ENCODE results near the gene RNF133. TPM values are rescaled to one million over a fixed set of nuclear protein-coding genes. Genes with fewer than 3 reads are reported as not detected.

RNF133 gene
- polyA plus RNA-seq, 1 donor (not counting 4 experiments of a cell fraction or from before 2014, with no cell fraction given), result not detected

DNA sequence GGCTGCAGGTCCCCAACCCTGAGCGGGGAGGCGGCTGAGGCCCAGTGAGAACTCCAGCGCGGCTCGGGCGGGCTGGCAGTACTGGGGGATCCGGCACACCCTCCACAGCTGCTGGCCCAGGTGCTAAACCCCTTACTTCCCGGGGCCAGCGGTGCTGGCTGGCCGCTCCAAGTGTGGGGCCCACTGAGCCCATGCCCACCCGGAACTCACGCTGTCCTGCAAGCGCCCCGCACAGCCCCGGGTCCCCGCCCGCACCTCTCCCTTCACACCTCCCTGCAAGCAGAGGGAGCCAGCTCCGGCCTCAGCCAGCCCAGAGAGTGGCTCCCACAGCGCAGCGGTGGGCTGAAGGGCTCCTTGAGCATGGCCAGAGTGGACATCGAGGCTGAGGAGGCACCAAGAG lies 25.0 kb downstream of the RNF133 start:
- no peaks in the 10 kb centered on the region for H3K4me1 ChIP-seq (ENCODE audit: control insufficient read depth, extremely low read depth, insufficient read depth, low read length)
- no peaks in the 10 kb centered on the region for H3K9me1 ChIP-seq (ENCODE audit: control insufficient read depth, extremely low read depth, insufficient read depth, low read length)
- no peak overlapping the region for H3K27ac ChIP-seq (ENCODE audit: control insufficient read depth, insufficient read depth, low read length)
- no peaks in the 10 kb centered on the region for H3K9me3 ChIP-seq (ENCODE audit: control insufficient read depth, low read depth, low read length)
- H2AFZ ChIP-seq (ENCODE audit: control insufficient read depth, low read length), result no peak overlapping the region
- no peaks in the 10 kb centered on the region for H3K36me3 ChIP-seq (ENCODE audit: control insufficient read depth in 2 of 2, extremely low read depth in 1 of 2, insufficient read depth in 2 of 2, low read length in 2 of 2)
- H3K4me3 ChIP-seq (ENCODE audit: control insufficient read depth in 2 of 3, extremely low read depth in 1 of 3, insufficient read depth in 2 of 3, low read depth in 1 of 3, low read length in 3 of 3), result no peak overlapping the region
- no peaks in the 10 kb centered on the region for H4K20me1 ChIP-seq (ENCODE audit: control insufficient read depth, extremely low read depth, insufficient read depth, low read length)
- no peaks in the 10 kb centered on the region for H3K27me3 ChIP-seq (ENCODE audit: control insufficient read depth, extremely low read depth, insufficient read depth, low read length)
- DNase-seq (ENCODE audit: low read depth, low spot score) (no peak), FAIRE-seq (no peak)
- dilution Hi-C loops (cut with MboI; ENCODE audit: extremely low pct_ligation_motif_present, low sequenced_read_pairs), result no loop called here
- no peak overlapping the region for H3K9ac ChIP-seq (ENCODE audit: control insufficient read depth, extremely low read depth, insufficient read depth, low read length)
- H3K4me2 ChIP-seq (ENCODE audit: control insufficient read depth, extremely low read depth, insufficient read depth, low read depth, low read length), result no peak overlapping the region
- TF ChIP-seq EZH2 (IDR thresholded peaks at IDR 0.05; ENCODE audit: low read length), result no peak
- TF ChIP-seq, protein P1, sequence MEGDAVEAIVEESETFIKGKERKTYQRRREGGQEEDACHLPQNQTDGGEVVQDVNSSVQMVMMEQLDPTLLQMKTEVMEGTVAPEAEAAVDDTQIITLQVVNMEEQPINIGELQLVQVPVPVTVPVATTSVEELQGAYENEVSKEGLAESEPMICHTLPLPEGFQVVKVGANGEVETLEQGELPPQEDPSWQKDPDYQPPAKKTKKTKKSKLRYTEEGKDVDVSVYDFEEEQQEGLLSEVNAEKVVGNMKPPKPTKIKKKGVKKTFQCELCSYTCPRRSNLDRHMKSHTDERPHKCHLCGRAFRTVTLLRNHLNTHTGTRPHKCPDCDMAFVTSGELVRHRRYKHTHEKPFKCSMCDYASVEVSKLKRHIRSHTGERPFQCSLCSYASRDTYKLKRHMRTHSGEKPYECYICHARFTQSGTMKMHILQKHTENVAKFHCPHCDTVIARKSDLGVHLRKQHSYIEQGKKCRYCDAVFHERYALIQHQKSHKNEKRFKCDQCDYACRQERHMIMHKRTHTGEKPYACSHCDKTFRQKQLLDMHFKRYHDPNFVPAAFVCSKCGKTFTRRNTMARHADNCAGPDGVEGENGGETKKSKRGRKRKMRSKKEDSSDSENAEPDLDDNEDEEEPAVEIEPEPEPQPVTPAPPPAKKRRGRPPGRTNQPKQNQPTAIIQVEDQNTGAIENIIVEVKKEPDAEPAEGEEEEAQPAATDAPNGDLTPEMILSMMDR (optimal IDR thresholded peaks at IDR 0.05 in 1 of 3, IDR thresholded peaks at IDR 0.05 in 1 of 3, conservative IDR thresholded peaks at IDR 0.05 in 1 of 3; ENCODE audit: extremely low read depth in 1 of 3, insufficient read depth in 2 of 3, low read length in 3 of 3), result no peak
- no peaks in the 10 kb centered on the region for H3K79me2 ChIP-seq (ENCODE audit: control insufficient read depth, insufficient read depth, low read length)

DNA sequence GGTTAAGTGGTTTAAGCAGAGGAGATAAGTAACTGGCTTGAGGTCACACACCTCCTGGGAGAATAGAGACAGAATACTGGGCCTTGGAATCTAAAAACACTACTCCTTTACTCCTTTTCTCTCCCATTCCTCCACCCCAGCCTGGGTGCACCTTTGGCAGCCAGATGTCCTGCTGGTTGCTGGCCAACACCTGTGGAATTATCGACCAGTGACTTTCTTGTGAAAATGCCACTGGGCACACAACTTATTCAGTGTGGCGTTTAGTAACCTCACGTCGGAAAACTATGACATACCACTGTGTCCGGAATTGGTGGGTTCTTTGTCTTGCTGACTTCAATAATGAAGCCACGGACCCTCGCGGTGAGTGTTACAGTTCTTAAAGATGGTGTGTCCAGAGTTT lies 26.4 kb downstream of the RNF133 start:
- H2AFZ ChIP-seq (ENCODE audit: control insufficient read depth, low read length), result no peak overlapping the region
- dilution Hi-C loops (cut with MboI; ENCODE audit: extremely low pct_ligation_motif_present, low sequenced_read_pairs), result no loop called here
- H4K20me1 ChIP-seq (ENCODE audit: control insufficient read depth, extremely low read depth, insufficient read depth, low read length), result no peaks in the 10 kb centered on the region
- H3K9ac ChIP-seq (ENCODE audit: control insufficient read depth, extremely low read depth, insufficient read depth, low read length), result no peak overlapping the region
- no peaks in the 10 kb centered on the region for H3K27me3 ChIP-seq (ENCODE audit: control insufficient read depth, extremely low read depth, insufficient read depth, low read length)
- no peak overlapping the region for H3K4me3 ChIP-seq (ENCODE audit: control insufficient read depth in 2 of 3, extremely low read depth in 1 of 3, insufficient read depth in 2 of 3, low read depth in 1 of 3, low read length in 3 of 3)
- no peaks in the 10 kb centered on the region for H3K9me1 ChIP-seq (ENCODE audit: control insufficient read depth, extremely low read depth, insufficient read depth, low read length)
- no peaks in the 10 kb centered on the region for H3K4me1 ChIP-seq (ENCODE audit: control insufficient read depth, extremely low read depth, insufficient read depth, low read length)
- H3K9me3 ChIP-seq (ENCODE audit: control insufficient read depth, low read depth, low read length), result no peaks in the 10 kb centered on the region
- no peak for DNase-seq (ENCODE audit: low read depth, low spot score)
- H3K27ac ChIP-seq (ENCODE audit: control insufficient read depth, insufficient read depth, low read length), result no peak overlapping the region
- no peaks in the 10 kb centered on the region for H3K79me2 ChIP-seq (ENCODE audit: control insufficient read depth, insufficient read depth, low read length)
- no peak for FAIRE-seq
- no peak for TF ChIP-seq EZH2 (IDR thresholded peaks at IDR 0.05; ENCODE audit: low read length)
- TF ChIP-seq, protein P1 (optimal IDR thresholded peaks at IDR 0.05 in 1 of 3, IDR thresholded peaks at IDR 0.05 in 1 of 3, conservative IDR thresholded peaks at IDR 0.05 in 1 of 3; ENCODE audit: extremely low read depth in 1 of 3, insufficient read depth in 2 of 3, low read length in 3 of 3), result no peak
- H3K4me2 ChIP-seq (ENCODE audit: control insufficient read depth, extremely low read depth, insufficient read depth, low read depth, low read length), result no peak overlapping the region
- H3K36me3 ChIP-seq (ENCODE audit: control insufficient read depth in 2 of 2, extremely low read depth in 1 of 2, insufficient read depth in 2 of 2, low read length in 2 of 2), result no peaks in the 10 kb centered on the region

All from keratinocyte (primary cell).